ENCODE measurements around the gene UBE2F. TPM values are rescaled to one million over a fixed set of nuclear protein-coding genes. Genes with fewer than 3 reads are reported as not detected.

Gene UBE2F
- total RNA-seq, 1 experiment from 2014 or later, result 62.1 TPM

GRCh38 chr2:238007924-238008323 is 41.1 kb downstream of the UBE2F start:
- Histone ChIP-seq H3K79me1 (ENCODE audit: insufficient read depth, low read depth, low read length, poor library complexity, severe bottlenecking) (peaks cover 2% of the 10 kb centered on the region), H3K4me1 (ENCODE audit: insufficient read depth, low read length) (no peaks in the 10 kb centered on the region), H2BK20ac (ENCODE audit: low read depth, low read length, poor library complexity, severe bottlenecking) (no peak overlapping the region), H3K4ac (ENCODE audit: low read depth, low read length) (no peak overlapping the region), H3K27me3 (ENCODE audit: insufficient read depth, low read length) (no peaks in the 10 kb centered on the region), H3K23me2 (ENCODE audit: insufficient read length, low read depth, low read length, poor library complexity, severe bottlenecking) (no peaks in the 10 kb centered on the region), H3K18ac (ENCODE audit: insufficient read length, low read depth, low read length) (no peak overlapping the region), H3K23ac (ENCODE audit: insufficient read length, low read depth, low read length) (no peak overlapping the region), H2AFZ (ENCODE audit: low read length) (no peak overlapping the region), H2AK5ac (ENCODE audit: insufficient read length, low read length) (no peak overlapping the region), H2BK12ac (ENCODE audit: insufficient read length, low read depth, low read length) (no peak overlapping the region), H4K5ac (ENCODE audit: insufficient read length, low read depth, low read length) (no peak overlapping the region), H2BK120ac (ENCODE audit: low read depth, low read length, poor library complexity, severe bottlenecking) (no peak overlapping the region), H3K14ac (ENCODE audit: insufficient read depth, low read length) (no peak overlapping the region), H4K8ac (replicated peaks; ENCODE audit: insufficient read length, low read depth, low read length) (no peak overlapping the region), H3T11ph (ENCODE audit: low read length) (no peak overlapping the region), H2BK15ac (ENCODE audit: low read depth, low read length) (no peak overlapping the region), H4K20me1 (ENCODE audit: control insufficient read depth, insufficient read depth, insufficient read length) (no peaks in the 10 kb centered on the region), H3K9me3 (ENCODE audit: control insufficient read depth, low read depth, low read length) (no peaks in the 10 kb centered on the region), H4K91ac (ENCODE audit: insufficient read length, low read depth, low read length) (no peak overlapping the region), H3K79me2 (ENCODE audit: insufficient read depth, low read length) (no peaks in the 10 kb centered on the region), H3K9ac (ENCODE audit: extremely low read depth, insufficient read length, low read length) (no peak overlapping the region), H3K27ac (ENCODE audit: insufficient read length, low read depth, low read length) (no peak overlapping the region), H3K4me2 (ENCODE audit: insufficient read depth, insufficient read length, low read length) (no peak overlapping the region), H3K56ac (ENCODE audit: insufficient read length, low read depth, low read length) (no peak overlapping the region), H2BK5ac (ENCODE audit: insufficient read length, low read length) (no peak overlapping the region)
- no peaks in the 10 kb centered on the region for H3K27me3 Mint-ChIP-seq (ENCODE audit: low read depth)
- no CpG with 5 or more reads among the region's 6 CpGs for WGBS (ENCODE audit: extremely low coverage, insufficient read length, low lambda C conversion rate)
- no peaks in the 10 kb centered on the region for H3K9me3 Mint-ChIP-seq
- no peak overlapping the region for H3K4me3 Mint-ChIP-seq
- no peak for TF ChIP-seq CTCF (conservative IDR thresholded peaks at IDR 0.05)
- peaks cover 0 to 12% (median 4%) of the 10 kb centered on the region in 3 experiments; a peak in 4 of 7 replicates for H3K36me3 Mint-ChIP-seq (ENCODE audit: insufficient read depth in 1 of 3, low read depth in 3 of 3)
- no peak overlapping the region for H3K27ac Mint-ChIP-seq
- H3K4me1 Mint-ChIP-seq, result no peaks in the 10 kb centered on the region
- no peak for DNase-seq

Measured in H9 (cell line).